NT2/D1 (cell line): Measurements from ENCODE around the gene NCAM2.

Experiments used
- SUZ12 ChIP-seq: IDR thresholded peaks from 2 replicates; pipeline ENCODE4 v1.6.1; 2011; ENCODE audit not compliant: insufficient read length, insufficient read depth; ENCODE audit errors: extremely low read depth
- YY1 ChIP-seq: IDR thresholded peaks from 2 replicates; pipeline ENCODE4 v1.6.1; 2011; ENCODE audit not compliant: insufficient read length, insufficient read depth
- ZNF274 ChIP-seq: IDR thresholded peaks from 2 replicates; pipeline ENCODE4 v1.6.1; 2011; ENCODE audit warnings: mild to moderate bottlenecking, low read depth, low read length

DNA sequence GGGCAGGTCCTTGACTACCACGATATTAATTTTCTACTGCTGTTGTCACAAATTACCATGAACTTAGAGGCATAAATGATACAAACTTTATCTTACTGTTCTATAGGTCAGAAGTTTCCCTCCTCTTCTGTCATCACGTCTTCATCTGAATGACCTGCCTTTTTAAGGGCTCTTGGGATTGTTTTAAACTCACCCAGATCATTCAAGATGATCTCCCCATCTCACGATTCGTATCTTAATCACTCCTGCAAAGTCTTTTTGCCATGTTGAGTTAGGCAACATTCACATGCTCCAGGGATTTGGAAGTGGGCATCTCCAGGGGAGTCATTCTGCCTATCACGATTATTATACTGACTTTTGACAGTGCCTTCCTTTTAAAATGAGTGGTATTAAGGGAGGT lies 32.1 kb downstream of the NCAM2 start:
- TF ChIP-seq ZNF274 = no peak
- no peak for TF ChIP-seq SUZ12
- TF ChIP-seq YY1 = no peak
